SH-SY5Y (cell line): ENCODE results near the gene SNUPN.

Experiments used
- GATA2 ChIP-seq: IDR thresholded peaks from 2 replicates; pipeline ENCODE4 v1.6.1; 2011; ENCODE audit warnings: mild to moderate bottlenecking, low read depth, low read length
- GATA3 ChIP-seq: IDR thresholded peaks from 2 replicates; pipeline ENCODE4 v1.6.1; 2011; ENCODE audit warnings: low read depth, mild to moderate bottlenecking, low read length, moderate library complexity

The SNUPN gene

GRCh38 chr15:75661100-75661755 is 35.7 kb upstream of the SNUPN start:
- TF ChIP-seq GATA3 (no peak), GATA2 (no peak)

GRCh38 chr15:75659928-75660645 is 34.6 kb upstream of the SNUPN start:
- TF ChIP-seq GATA2 (no peak), GATA3 (no peak)

DNA sequence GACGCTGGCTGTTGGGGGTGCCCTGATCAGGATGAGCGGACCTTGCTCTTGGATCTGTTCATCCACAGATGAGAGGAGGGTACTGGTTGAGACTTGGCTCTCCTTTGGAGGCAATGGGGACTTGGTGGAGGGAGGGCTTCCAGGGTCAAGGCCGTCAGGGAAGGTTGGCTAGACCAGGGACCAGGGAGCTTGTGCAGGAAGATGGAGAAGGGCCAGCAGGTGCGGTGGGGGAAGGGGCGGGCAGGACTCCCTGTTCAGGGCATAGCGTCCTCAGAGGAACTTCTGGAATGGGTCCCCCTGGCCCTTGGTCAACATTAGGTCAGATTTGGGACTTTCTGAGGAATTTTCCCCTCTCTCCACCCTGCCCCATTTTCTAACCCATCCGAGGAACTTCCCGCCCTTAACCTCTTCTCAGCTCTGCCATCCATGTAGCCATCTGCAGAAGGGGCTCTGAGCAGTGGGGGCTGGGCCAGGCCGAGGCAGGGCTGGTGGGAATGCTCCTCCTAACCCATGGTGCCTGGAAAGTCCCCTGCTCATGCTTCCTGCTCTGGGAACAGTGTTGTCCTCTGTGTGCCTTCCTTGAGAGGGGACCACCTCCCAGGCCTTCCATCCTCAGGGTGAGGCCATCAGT is 33.7 kb upstream of the SNUPN start:
- TF ChIP-seq GATA3, result no peak
- TF ChIP-seq GATA2, result no peak

DNA sequence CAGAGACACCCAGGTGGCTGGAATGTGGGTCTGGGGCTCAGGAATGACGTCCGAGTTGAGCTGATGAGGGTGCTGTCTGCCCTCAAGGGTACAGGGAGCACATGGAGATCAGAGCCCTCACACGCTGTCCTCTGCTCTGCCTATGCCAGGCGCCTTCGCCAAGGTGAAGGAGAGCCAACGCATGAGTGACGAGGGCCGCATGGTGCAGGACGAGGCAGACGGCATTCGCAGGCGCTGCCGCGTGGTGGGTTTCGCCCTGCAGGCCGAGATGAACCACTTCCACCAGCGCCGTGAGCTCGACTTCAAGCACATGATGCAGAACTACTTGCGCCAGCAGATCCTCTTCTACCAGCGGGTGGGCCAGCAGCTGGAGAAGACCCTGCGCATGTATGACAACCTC is 31.3 kb upstream of the SNUPN start:
- TF ChIP-seq GATA2 (no peak), GATA3 (no peak)

DNA sequence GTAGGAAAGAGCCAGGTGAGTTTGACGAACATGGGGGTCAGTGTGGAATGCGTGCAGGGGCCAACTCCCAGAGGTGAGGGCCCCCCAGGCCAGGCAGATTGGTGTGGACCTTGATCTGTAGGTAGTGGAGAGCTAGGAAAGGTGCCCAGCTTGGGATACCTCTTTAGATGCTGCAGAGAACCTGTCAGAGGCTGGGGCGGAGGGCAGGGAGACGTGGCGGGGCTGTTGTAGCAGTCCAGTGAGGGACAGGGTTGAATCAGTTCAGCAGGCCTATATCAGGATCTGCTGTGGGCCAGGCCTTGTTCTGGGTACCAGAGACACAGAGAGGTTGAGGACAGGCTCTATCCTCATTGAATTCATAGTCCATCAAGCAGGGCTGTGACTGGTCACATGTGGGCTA is 30.8 kb upstream of the SNUPN start:
- TF ChIP-seq GATA3 (no peak), GATA2 (no peak)

DNA sequence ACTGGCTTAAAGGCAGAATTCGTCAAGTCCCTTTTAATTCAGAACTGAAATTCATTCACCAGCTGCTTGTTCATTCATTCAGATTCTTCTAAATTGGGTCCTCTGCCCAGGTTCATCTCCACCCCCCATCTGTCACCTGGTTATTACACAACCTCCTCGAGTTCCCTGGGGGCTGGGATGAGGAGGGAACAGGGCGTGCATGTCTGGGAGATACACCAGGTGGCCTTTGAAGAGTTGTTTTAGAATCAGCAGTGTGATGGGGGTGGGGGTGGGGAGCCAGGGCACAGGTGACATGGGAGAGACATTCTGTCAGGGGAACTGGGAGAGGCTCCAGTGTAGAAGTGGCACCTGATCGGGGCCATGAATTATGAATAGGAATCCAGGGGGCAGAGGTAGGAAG is 30.4 kb upstream of the SNUPN start:
- TF ChIP-seq GATA3 (no peak), GATA2 (no peak)

GRCh38 chr15:75654201-75654907 is 28.8 kb upstream of the SNUPN start:
- TF ChIP-seq GATA3 (no peak), GATA2 (no peak)

GRCh38 chr15:75653347-75653913 is 27.9 kb upstream of the SNUPN start:
- no peak for TF ChIP-seq GATA3
- no peak for TF ChIP-seq GATA2

GRCh38 chr15:75651810-75652543 is 26.5 kb upstream of the SNUPN start:
- TF ChIP-seq GATA3 (no peak), GATA2 (no peak)

DNA sequence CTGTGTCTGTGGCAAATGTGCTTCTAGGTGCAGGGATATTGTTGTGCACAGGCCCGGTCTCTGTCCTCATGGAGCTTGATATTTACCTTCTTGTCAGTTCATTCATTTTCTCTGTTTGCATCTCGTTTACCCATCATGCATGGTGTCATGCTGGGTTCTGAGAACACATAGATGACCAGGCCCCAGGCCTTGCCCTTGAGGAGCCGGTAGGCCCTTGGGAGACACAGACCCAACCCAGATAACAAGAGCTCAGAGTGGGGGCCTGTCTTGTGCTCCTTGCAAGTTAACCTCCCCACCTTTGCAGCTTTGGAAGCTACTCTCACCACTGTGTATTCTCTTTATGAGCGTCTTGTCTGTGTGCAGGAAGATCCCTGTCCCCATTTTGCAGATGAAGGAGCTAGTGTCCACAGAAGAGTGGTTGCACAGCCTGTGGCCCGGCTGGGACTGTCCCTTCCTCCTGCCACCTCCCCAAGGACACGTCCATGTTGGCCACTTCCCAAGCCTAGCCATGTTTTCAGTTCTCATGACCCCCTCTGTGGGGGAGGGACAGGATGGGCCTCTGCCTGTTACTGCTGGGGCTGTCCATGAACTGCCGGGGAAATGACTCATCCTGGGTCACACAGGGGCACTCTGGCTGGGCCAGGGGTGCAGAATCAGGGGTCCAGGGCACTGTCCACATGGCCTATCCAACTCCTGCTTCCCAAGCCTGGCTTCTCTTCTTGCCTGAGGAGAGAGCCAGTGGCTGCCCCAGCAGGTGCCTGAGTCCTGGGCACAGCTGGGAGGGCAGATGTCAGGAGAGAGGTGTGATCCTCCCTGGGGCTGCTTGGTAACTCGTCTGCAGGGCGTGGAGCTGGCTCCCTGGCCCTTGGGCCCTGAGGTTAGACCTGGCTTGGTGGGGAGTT is 25.6 kb upstream of the SNUPN start:
- TF ChIP-seq GATA2 (no peak), GATA3 (no peak)

DNA sequence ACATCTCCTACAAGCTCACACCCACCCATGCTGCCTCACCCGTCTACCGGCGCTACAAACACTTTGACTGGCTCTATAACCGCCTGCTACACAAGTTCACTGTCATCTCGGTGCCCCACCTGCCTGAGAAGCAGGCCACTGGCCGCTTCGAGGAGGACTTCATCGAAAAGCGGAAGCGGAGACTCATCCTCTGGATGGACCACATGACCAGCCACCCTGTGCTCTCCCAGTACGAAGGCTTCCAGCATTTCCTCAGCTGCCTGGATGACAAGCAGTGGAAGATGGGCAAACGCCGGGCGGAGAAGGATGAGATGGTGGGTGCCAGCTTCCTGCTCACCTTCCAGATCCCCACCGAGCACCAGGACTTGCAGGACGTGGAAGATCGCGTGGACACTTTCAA is 24.3 kb upstream of the SNUPN start:
- TF ChIP-seq GATA3 (no peak), GATA2 (no peak)

DNA sequence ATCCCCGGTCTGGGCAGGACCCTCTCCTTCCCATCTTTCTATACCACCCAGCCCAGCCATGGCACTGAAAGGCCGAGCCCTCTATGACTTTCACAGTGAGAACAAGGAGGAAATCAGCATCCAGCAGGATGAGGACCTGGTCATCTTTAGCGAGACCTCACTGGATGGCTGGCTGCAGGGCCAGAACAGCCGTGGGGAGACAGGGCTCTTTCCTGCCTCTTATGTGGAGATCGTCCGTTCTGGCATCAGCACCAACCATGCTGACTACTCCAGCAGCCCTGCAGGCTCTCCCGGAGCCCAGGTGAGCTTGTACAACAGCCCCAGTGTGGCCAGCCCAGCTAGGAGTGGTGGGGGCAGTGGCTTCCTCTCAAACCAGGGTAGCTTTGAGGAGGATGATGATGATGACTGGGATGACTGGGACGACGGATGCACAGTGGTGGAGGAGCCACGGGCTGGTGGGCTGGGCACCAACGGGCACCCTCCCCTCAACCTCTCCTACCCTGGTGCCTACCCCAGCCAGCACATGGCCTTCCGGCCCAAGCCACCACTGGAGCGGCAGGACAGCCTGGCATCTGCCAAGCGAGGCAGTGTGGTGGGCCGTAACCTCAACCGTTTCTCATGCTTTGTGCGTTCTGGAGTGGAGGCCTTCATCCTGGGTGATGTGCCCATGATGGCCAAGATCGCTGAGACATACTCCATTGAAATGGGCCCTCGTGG is 23.7 kb upstream of the SNUPN start:
- TF ChIP-seq GATA3 (no peak), GATA2 (no peak)
